IPS-15b (cell line): ENCODE results near the gene CPA4.

ENCODE experiments used
- H3K27me3 ChIP-seq: one replicate; pipeline ENCODE4 v1.6.1; 2013; ENCODE audit warnings: low read length; ENCODE audit not compliant: control insufficient read depth, insufficient read depth
- H3K36me3 ChIP-seq: one replicate; pipeline ENCODE4 v1.6.1; 2013; ENCODE audit warnings: low read length; ENCODE audit not compliant: control insufficient read depth, insufficient read depth
- H3K4me1 ChIP-seq: one replicate; pipeline ENCODE4 v1.6.1; 2013; ENCODE audit warnings: mild to moderate bottlenecking, low read length; ENCODE audit not compliant: control insufficient read depth, insufficient read depth
- H3K4me3 ChIP-seq: one replicate; pipeline ENCODE4 v1.5.1; 2013; ENCODE audit warnings: low read depth, low read length
- H3K9ac ChIP-seq: one replicate; pipeline ENCODE4 v1.6.1; 2013; ENCODE audit warnings: low read depth, mild to moderate bottlenecking, low read length
- H3K9me3 ChIP-seq: one replicate; pipeline ENCODE4 v1.6.1; 2013; ENCODE audit warnings: mild to moderate bottlenecking, low read length; ENCODE audit not compliant: control insufficient read depth, insufficient read depth

Gene CPA4

DNA sequence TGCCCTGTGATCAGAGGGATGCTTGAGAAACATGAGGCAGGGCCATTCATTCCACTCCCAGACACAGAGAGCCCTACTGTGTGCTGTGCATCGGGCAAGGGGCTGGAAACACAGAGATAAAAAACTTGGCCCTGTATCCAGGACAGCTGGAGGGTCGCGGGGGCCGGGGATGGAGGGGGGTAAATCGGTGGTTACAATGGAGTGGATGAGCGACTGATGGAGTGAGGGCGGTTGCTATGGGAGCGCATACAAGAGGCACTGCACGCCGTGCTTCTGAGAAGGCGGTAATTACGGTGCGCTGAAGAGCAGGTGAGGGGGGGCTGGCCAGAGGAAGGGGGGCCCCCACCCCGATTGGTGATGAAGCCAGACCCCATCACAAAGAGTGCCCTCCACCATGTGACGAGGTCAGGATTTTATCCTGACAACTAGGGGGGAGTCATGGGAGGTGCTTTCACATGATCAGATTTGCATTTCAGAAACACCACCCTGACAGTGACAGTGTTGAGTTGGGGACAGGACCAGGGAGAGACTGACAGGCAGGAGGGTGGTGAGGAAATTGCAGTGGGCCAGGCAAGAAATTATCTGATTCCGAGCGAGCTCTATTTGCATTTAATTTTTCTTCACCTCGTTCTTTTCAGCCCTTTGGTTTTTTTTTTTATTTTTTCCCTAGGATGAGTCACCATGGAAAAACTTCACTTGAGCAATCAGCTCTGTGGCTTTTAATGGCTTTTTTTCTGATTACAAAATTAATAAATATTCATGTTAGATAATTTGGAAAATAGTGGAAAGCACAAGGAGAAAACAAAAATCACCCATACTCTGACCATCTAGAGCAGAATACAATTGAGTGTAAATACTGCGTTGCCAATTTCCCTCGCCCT, 59.5 kb downstream of the CPA4 start:
- Histone ChIP-seq H3K4me1 (peaks cover 22% of the 10 kb centered on the region), H3K36me3 (no peaks in the 10 kb centered on the region), H3K9me3 (no peaks in the 10 kb centered on the region), H3K4me3 (no peak overlapping the region), H3K9ac (no peak overlapping the region), H3K27me3 (peaks cover 6% of the 10 kb centered on the region)

DNA sequence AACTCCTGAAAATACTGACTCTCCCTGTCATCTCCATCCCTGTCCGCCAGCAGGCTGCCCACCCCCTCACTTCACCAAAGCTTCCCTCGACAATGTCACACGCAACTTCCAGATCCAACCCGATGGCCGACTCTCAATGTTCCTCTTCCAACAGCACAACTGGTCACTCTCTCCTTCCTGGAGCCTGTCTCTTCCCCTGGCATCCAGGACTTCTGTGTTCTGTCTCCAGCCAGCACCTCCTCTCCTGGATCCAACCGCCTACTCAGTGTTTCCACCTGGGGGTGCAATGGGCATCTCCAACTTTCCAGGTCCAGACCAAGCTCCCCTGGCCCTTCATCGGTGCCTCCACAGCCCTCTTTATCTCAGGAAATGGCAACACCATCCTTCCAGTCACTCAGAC, 60.2 kb downstream of the CPA4 start:
- Histone ChIP-seq H3K27me3 (peaks cover 6% of the 10 kb centered on the region), H3K4me1 (peaks cover 22% of the 10 kb centered on the region), H3K9ac (no peak overlapping the region), H3K4me3 (no peak overlapping the region), H3K36me3 (peaks cover under 1% of the 10 kb centered on the region), H3K9me3 (no peaks in the 10 kb centered on the region)

DNA sequence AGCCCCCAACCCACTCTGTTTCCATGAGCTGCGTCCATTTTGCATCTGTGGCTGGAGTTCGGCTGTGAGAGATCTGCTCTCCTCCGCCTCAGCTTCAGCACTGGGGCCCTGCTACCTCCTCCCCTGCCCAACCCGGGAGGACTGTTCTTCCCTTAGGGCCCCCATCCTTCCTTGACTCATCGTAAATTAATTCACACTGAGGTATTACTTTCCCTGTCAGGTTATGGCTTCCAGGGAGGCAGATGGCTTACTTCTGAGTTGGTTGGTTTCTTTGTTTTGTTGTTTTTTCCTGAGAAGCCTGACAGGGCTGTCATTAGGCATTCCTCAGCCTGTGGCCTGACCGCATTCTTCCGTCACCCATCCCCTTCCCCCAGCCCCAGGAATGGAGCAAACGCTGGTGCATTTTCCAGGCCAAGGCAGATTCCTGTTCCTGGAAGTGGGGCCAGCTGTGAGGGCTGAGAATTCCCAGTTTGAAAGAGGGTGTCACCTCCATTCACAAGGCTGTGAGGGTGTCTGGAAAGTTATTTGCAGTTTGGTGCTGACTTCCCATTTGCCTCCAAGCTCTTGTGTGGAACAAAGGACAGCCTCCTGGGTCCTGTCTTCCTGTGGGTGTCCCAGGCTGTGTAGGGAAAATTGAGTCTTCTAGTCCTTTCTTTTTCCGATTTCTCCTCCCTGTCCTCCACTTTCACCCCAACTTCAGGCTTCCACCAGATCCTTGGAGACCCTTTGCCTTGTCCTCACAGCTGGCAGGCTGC, 63.3 kb downstream of the CPA4 start:
- peaks cover 3% of the 10 kb centered on the region for H3K27me3 ChIP-seq
- no peak overlapping the region for H3K9ac ChIP-seq
- peaks cover 3% of the 10 kb centered on the region for H3K36me3 ChIP-seq
- no peak overlapping the region for H3K4me3 ChIP-seq
- H3K4me1 ChIP-seq, result peaks cover 12% of the 10 kb centered on the region
- no peaks in the 10 kb centered on the region for H3K9me3 ChIP-seq

DNA sequence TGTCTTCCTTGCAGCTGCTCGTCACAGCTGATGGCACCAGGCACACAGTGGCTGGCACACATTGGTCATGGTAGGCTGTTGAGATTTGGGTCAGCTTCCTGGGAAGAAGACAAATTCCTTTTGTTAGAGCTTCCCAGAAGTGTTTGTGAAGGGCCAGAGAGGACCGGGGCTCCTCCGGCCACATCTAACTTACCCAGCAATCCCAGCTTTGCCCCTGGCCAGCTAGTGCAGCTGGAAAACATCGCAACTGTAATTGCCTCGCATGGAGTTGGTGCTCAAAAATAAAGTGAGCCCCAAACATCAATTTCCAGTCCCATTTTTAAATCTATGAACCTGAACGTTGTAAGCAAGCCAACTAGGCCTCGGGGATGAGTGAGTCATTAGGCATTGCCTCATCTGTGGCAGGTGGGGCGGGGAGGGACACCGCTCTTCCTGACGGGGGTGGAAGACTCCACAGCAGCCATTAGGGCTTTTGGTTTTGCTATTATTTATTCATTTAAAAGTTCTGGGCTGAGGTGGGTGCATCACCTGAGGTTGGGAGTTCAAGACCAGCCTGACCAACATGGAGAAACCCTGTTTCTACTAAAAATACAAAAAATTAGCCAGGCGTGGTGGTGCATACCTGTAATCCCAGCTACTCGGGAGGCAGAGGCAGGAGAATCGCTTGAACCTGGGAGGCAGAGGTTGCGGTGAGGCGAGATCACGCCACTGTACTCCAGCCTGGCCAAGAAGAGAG, 64.1 kb downstream of the CPA4 start:
- Histone ChIP-seq H3K27me3 (no peaks in the 10 kb centered on the region), H3K4me3 (no peak overlapping the region), H3K9ac (no peak overlapping the region)

DNA sequence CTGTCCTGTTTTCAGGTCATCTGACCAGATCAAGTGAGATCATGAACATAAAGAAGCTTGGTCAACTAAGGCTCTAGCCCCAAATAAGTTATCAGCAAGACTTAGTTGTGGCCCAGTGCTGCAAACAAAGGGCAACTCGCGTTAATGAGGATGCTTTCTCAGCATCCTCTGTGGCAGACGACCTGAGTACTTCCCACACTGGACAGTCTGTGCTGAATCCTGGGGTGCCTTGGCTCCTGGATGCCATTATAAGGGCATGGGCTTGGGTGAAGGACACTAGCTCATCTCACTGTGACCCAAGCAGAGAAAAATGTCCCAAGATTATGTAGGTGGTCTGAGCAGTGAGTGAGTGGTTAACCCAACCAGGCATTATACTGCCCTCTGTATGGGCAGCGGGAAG, 65.5 kb downstream of the CPA4 start:
- H3K4me1 ChIP-seq, result peaks cover 4% of the 10 kb centered on the region
- H3K36me3 ChIP-seq, result peaks cover 3% of the 10 kb centered on the region

More for the DNA sequence above, 64.1 kb downstream of the CPA4 start:
- Histone ChIP-seq H3K36me3 (peaks cover 3% of the 10 kb centered on the region), H3K9me3 (no peaks in the 10 kb centered on the region), H3K4me1 (peaks cover 5% of the 10 kb centered on the region)

DNA sequence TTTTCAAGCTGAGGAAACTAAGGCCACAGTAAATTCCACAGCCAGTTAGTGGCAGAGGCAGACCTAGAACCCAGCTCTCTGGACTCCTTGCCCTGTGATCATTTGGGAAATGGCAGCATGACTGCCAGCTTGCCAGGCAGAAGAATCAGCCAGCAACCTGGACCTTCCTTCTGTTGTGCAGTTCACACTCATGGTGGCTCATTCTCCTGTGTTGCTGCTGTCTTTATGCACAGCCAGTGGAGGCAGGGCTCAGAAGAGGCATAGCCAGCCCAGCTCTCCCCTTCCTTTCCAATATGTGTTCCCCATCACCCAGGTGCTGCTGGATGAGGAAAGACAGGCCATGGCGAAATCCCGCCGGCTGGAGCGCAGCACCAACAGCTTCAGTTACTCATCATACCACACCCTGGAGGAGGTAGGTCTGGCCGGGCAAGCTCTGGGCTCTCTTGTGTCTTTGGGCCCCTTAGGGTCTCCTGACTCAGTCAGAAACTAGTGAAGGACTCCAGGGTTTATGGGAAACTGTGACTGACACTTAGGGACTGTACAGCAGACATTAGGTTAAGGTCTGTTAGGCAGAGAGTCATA, 66.4 kb downstream of the CPA4 start:
- H3K4me1 ChIP-seq, result peaks cover 4% of the 10 kb centered on the region
- H3K4me3 ChIP-seq, result no peak overlapping the region
- H3K9ac ChIP-seq, result no peak overlapping the region
- no peaks in the 10 kb centered on the region for H3K9me3 ChIP-seq
- H3K27me3 ChIP-seq, result no peaks in the 10 kb centered on the region
- H3K36me3 ChIP-seq, result peaks cover 3% of the 10 kb centered on the region

More for the DNA sequence above, 65.5 kb downstream of the CPA4 start:
- Histone ChIP-seq H3K9me3 (no peaks in the 10 kb centered on the region), H3K9ac (no peak overlapping the region), H3K27me3 (no peaks in the 10 kb centered on the region), H3K4me3 (no peak overlapping the region)

DNA sequence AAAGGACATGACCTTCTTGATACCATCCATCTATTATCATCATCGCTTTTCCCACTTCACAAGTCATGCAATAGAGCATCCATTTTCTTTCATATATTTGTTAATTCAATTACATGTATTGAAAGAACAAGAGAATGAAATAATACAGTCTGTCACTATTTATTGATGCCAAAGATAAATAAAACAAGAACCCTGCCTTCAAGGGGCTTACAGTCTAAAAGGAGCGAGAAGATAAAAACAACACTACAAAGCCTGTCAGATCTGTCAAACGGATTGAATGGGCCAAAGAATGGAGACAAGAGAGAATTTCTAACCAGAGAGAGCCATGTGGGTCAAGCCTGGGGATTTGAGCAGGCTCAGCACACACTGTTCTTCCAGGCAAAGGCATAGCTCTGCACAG, 67.6 kb downstream of the CPA4 start:
- Histone ChIP-seq H3K4me1 (peaks cover 8% of the 10 kb centered on the region), H3K9me3 (no peaks in the 10 kb centered on the region)

DNA sequence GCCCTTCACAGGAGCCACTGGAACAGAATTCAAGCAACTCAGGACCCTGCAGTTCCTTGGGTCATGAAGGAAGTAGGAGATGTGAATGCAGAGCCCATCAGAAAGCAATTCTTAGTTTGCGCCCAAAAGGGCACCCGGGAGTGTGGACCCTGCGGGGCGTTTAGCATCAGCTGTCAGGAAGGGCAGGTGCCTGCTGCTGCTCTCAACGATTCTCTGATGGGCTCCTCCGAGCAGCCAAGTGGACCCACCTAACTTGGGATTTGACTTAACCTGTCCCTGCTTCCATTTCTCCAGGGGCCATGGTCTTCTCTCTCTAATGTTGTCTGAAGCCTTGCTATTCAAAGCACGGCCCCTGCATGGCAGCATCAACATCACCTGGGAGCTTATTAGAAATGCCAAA, 68.7 kb downstream of the CPA4 start:
- H3K4me1 ChIP-seq, result peaks cover 5% of the 10 kb centered on the region

More for the DNA sequence above, 67.6 kb downstream of the CPA4 start:
- H3K4me3 ChIP-seq, result no peak overlapping the region
- H3K9ac ChIP-seq, result no peak overlapping the region
- H3K36me3 ChIP-seq, result peaks cover 3% of the 10 kb centered on the region
- no peaks in the 10 kb centered on the region for H3K27me3 ChIP-seq

DNA sequence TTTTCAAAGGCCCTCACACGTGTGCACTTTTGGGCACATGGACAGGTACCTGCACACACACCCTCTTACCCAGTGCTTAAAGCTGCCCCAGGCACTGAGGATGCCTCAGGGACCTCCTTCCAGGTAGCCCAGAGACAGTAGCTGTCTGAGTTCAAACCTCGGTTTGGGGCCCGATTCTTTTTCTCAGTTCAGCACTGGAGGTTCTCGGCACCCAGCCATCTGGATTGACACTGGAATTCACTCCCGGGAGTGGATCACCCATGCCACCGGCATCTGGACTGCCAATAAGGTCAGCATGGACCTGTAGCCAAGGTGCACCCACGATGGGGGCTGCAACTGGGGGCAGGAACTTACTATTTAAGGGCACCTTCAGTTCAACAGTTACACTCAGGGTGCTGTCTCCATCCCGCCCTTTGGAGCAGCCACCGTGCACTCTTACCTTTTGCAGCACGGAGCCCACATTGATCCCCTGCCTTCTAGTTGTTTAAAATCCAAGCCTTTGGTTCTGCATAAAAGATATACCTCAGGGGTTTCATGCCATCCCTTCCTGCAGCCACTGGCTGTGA, 69.4 kb downstream of the CPA4 start:
- H3K4me3 ChIP-seq, result no peak overlapping the region
- H3K9me3 ChIP-seq, result no peaks in the 10 kb centered on the region
- peaks cover 3% of the 10 kb centered on the region for H3K36me3 ChIP-seq
- no peak overlapping the region for H3K9ac ChIP-seq
- peaks cover 5% of the 10 kb centered on the region for H3K4me1 ChIP-seq
- H3K27me3 ChIP-seq, result no peaks in the 10 kb centered on the region

More for the DNA sequence above, 68.7 kb downstream of the CPA4 start:
- H3K27me3 ChIP-seq, result no peaks in the 10 kb centered on the region
- no peak overlapping the region for H3K4me3 ChIP-seq
- peaks cover 3% of the 10 kb centered on the region for H3K36me3 ChIP-seq
- H3K9ac ChIP-seq, result no peak overlapping the region
- no peaks in the 10 kb centered on the region for H3K9me3 ChIP-seq

DNA sequence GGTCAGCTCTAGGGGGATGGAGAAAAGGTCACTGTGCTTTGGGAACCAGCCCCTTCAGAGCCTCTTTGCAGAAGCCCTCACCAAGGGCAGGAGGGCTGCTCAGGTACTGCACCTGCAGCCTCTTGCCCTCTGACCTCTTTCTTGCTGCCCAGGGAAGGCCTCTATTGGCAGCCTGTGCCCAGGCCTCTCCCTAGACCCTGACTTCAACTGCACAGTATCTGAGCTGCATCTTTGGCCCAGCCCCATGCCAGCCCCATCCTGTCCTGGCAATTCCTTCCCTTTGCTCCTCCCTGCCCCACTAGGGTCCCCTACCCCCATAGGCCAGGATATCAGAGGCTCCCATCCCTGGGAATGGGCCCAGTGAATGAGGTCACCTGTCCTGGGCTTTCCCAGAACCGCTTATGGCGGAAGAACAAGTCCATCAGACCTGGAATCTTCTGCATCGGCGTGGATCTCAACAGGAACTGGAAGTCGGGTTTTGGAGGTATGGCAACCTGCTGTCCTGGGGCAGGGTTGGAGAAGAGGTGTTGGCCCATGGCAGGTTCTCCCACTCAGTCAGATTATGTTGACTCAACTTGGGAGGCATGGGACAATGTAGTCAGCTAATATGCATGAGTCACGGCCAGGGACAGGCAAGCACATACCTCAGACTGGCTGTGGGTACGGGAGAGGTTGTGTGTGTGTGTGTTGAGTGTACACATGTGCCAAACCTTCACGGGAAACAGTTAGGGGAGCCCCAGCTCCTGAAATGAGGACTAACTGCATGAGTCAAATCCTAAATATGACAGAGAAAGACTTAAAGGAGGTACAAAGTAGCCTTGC, 70.3 kb downstream of the CPA4 start:
- peaks cover 3% of the 10 kb centered on the region for H3K36me3 ChIP-seq
- H3K4me1 ChIP-seq, result peaks cover 5% of the 10 kb centered on the region
- H3K9ac ChIP-seq, result no peak overlapping the region
- H3K9me3 ChIP-seq, result no peaks in the 10 kb centered on the region
- H3K4me3 ChIP-seq, result no peak overlapping the region
- H3K27me3 ChIP-seq, result no peaks in the 10 kb centered on the region
